OCI-LY1 (cell line): Measurements from ENCODE around the gene KCNH6.

Experiments used
- H2AFZ ChIP-seq: fragments of 200-600 bp; sonication (generic), shearing (Covaris generic); 2 replicates; pipeline ENCODE4 v1.6.0; 2014; ENCODE audit warnings: antibody characterized with exemption, mild to moderate bottlenecking, low read length
- H3F3A ChIP-seq: fragments of 200-600 bp; sonication (generic), shearing (Covaris generic); 2 replicates; pipeline ENCODE4 v1.6.0; 2014; ENCODE audit warnings: mild to moderate bottlenecking, antibody characterized with exemption, low read length, moderate library complexity; ENCODE audit not compliant: insufficient read depth
- H3K27ac ChIP-seq: fragments of 200-600 bp; sonication (generic); 2 replicates; pipeline ENCODE4 v1.5.1; 2014; ENCODE audit warnings: low read length, mixed run types, mild to moderate bottlenecking, low read depth; ENCODE audit not compliant: poor library complexity, severe bottlenecking
- H3K27me3 ChIP-seq: fragments of 200-600 bp; sonication (generic); 2 replicates; pipeline ENCODE4 v1.6.0; 2014; ENCODE audit warnings: antibody characterized with exemption, mild to moderate bottlenecking, low read length, moderate library complexity; ENCODE audit not compliant: insufficient read depth
- H3K36me3 ChIP-seq: fragments of 200-600 bp; sonication (generic); 2 replicates; pipeline ENCODE4 v1.6.1; 2014; ENCODE audit warnings: mild to moderate bottlenecking, antibody characterized with exemption, low read length, moderate library complexity, mixed read lengths; ENCODE audit not compliant: insufficient read depth
- H3K4me1 ChIP-seq: fragments of 200-600 bp; sonication (generic); 2 replicates; pipeline ENCODE4 v1.5.1; 2014; ENCODE audit warnings: mild to moderate bottlenecking, low read length, moderate library complexity; ENCODE audit not compliant: insufficient read depth, severe bottlenecking
- H3K4me2 ChIP-seq: fragments of 200-600 bp; sonication (generic), shearing (Covaris generic); 2 replicates; pipeline ENCODE4 v1.6.1; 2014; ENCODE audit warnings: low read length
- H3K4me3 ChIP-seq: fragments of 200-600 bp; sonication (generic); 2 replicates; pipeline ENCODE4 v1.5.1; 2014; ENCODE audit warnings: low read length, low read depth, mild to moderate bottlenecking, mixed read lengths; ENCODE audit not compliant: poor library complexity, severe bottlenecking
- H3K79me2 ChIP-seq: fragments of 200-600 bp; shearing (Covaris generic); 2 replicates; pipeline ENCODE4 v1.6.1; 2016; ENCODE audit warnings: mixed run types, low read length, mixed read lengths; ENCODE audit not compliant: insufficient read depth
- H3K9ac ChIP-seq: fragments of 200-600 bp; sonication (generic), shearing (Covaris generic); 2 replicates; pipeline ENCODE4 v1.6.1; 2014; ENCODE audit warnings: mild to moderate bottlenecking, low read length, mixed read lengths
- H3K9me2 ChIP-seq: fragments of 200-600 bp; sonication (generic), shearing (Covaris generic); 2 replicates; pipeline ENCODE4 v1.6.1; 2014; ENCODE audit warnings: low read depth, mild to moderate bottlenecking, low read length, mixed read lengths
- H3K9me3 ChIP-seq: fragments of 200-600 bp; shearing (Covaris generic); 2 replicates; pipeline ENCODE4 v1.6.1; 2014; ENCODE audit warnings: low read length, mixed read lengths
- H4K20me1 ChIP-seq: fragments of 200-600 bp; sonication (generic), shearing (Covaris generic); 2 replicates; pipeline ENCODE4 v1.6.0; 2016; ENCODE audit warnings: mild to moderate bottlenecking, low read length; ENCODE audit not compliant: insufficient read depth
- CTCF ChIP-seq: fragments of 200-600 bp; sonication (generic), shearing (Covaris generic); IDR thresholded peaks from 2 replicates; pipeline ENCODE4 v1.5.1; 2017; ENCODE audit warnings: mild to moderate bottlenecking, antibody characterized with exemption, low read length, moderate library complexity, mixed read lengths
- EZH2 ChIP-seq: fragments of 200-600 bp; sonication (generic), shearing (Covaris generic); IDR thresholded peaks from 2 replicates; pipeline ENCODE4 v1.8.0; 2017; ENCODE audit warnings: borderline replicate concordance, mixed run types, mild to moderate bottlenecking, antibody characterized with exemption, low read length, moderate library complexity, mixed read lengths

Gene KCNH6

DNA sequence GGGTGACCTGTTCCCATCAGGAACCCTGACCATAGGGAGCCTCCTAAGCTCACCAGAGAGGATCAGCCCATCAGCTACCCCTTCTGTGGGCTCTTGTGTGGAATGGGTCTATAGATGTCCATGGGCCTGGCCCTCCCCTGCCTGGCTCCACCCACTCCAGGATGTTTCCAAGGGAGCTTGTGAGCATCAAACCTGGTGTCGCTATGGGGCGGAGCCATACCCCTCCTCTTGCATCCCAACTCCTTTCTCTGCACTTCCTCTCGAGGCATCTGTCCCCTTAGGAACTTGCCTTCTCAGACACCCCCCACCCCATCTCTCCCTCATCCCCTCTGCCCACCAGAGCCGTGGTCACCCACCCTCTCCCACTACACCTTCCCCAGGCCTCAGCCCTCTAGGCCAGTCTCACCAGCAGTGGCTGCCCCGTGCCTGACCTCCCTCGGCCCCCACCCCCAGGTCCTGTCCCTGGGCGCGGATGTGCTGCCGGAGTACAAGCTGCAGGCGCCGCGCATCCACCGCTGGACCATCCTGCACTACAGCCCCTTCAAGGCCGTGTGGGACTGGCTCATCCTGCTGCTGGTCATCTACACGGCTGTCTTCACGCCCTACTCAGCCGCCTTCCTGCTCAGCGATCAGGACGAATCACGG is 10.4 kb downstream of the KCNH6 start:
- H3K9me2 ChIP-seq, result no peaks in the 10 kb centered on the region
- H3K36me3 ChIP-seq, result no peaks in the 10 kb centered on the region
- H4K20me1 ChIP-seq, result no peaks in the 10 kb centered on the region
- no peak for TF ChIP-seq CTCF
- TF ChIP-seq EZH2, result no peak
- no peaks in the 10 kb centered on the region for H3K4me1 ChIP-seq
- H3K27me3 ChIP-seq, result no peaks in the 10 kb centered on the region
- no peak overlapping the region for H3K9ac ChIP-seq
- H3K4me3 ChIP-seq, result no peak overlapping the region
- H3K4me2 ChIP-seq, result no peak overlapping the region
- no peak overlapping the region for H2AFZ ChIP-seq
- no peaks in the 10 kb centered on the region for H3F3A ChIP-seq
- H3K27ac ChIP-seq, result no peak overlapping the region
- no peaks in the 10 kb centered on the region for H3K79me2 ChIP-seq
- no peaks in the 10 kb centered on the region for H3K9me3 ChIP-seq

DNA sequence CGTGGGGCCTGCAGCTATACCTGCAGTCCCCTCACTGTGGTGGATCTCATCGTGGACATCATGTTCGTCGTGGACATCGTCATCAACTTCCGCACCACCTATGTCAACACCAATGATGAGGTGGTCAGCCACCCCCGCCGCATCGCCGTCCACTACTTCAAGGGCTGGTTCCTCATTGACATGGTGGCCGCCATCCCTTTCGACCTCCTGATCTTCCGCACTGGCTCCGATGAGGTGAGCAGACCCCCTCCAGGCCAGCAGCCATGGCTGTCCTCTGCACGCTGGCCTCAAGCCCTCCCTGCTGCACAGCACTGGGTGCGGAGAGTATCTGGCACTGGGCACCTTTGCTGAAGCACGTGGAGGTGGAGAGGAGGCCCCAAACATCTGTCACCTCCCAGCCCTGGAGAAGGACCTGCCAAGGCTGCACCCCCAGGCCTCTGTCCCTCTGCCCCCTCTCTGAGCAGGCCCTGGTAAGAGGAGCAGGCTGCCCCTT is 11.0 kb downstream of the KCNH6 start:
- H3K9me2 ChIP-seq, result no peaks in the 10 kb centered on the region
- no peak overlapping the region for H3K4me2 ChIP-seq
- no peak overlapping the region for H3K27ac ChIP-seq
- H3K9ac ChIP-seq, result no peak overlapping the region
- H3K9me3 ChIP-seq, result no peaks in the 10 kb centered on the region
- H3K4me1 ChIP-seq, result no peaks in the 10 kb centered on the region
- no peaks in the 10 kb centered on the region for H3K36me3 ChIP-seq
- H3K79me2 ChIP-seq, result no peaks in the 10 kb centered on the region
- no peaks in the 10 kb centered on the region for H4K20me1 ChIP-seq
- no peaks in the 10 kb centered on the region for H3F3A ChIP-seq
- no peak overlapping the region for H2AFZ ChIP-seq
- no peaks in the 10 kb centered on the region; the same call in 1 of the 2 replicates for H3K27me3 ChIP-seq
- no peak for TF ChIP-seq EZH2
- no peak for TF ChIP-seq CTCF
- no peak overlapping the region for H3K4me3 ChIP-seq

GRCh38 chr17:63534816-63535455 is 11.8 kb downstream of the KCNH6 start:
- H4K20me1 ChIP-seq, result no peaks in the 10 kb centered on the region
- TF ChIP-seq CTCF, result no peak
- TF ChIP-seq EZH2, result no peak
- H3K4me2 ChIP-seq, result no peak overlapping the region

More at GRCh38 chr17:63534816-63535455, 11.8 kb downstream of the KCNH6 start:
- H3F3A ChIP-seq, result no peaks in the 10 kb centered on the region
- H2AFZ ChIP-seq, result no peak overlapping the region
- no peaks in the 10 kb centered on the region for H3K36me3 ChIP-seq
- H3K4me3 ChIP-seq, result no peak overlapping the region
- H3K9ac ChIP-seq, result no peak overlapping the region
- no peaks in the 10 kb centered on the region for H3K9me2 ChIP-seq
- no peaks in the 10 kb centered on the region for H3K9me3 ChIP-seq
- H3K79me2 ChIP-seq, result no peaks in the 10 kb centered on the region
- no peaks in the 10 kb centered on the region for H3K4me1 ChIP-seq
- no peak overlapping the region for H3K27ac ChIP-seq
- H3K27me3 ChIP-seq, result no peaks in the 10 kb centered on the region; the same call in 1 of the 2 replicates
